Muscle layer of duodenum (tissue), 2 donors: ENCODE measurements around the gene RBP5.
"Not testable (repeated sequence)": the region's sequence is repeated elsewhere in the genome, so short reads cannot be mapped to it uniquely, and the experiment has no call there.

Experiments
- H3K27ac ChIP-seq: one replicate; pipeline ENCODE4 v1.7.0; 2013; ENCODE audit warnings: mild to moderate bottlenecking, low read length
- H3K27me3 ChIP-seq: one replicate; pipeline ENCODE4 v1.7.0; 2013; ENCODE audit warnings: low read depth, mild to moderate bottlenecking, control low read depth, low read length
- H3K36me3 ChIP-seq, 2 donors: one replicate each; pipeline ENCODE4 v1.7.0; 2013; ENCODE audit warnings: low read length in 2 of 2, control low read depth in 1 of 2, mild to moderate bottlenecking in 1 of 2; ENCODE audit not compliant: insufficient read depth in 2 of 2, control insufficient read depth in 1 of 2
- H3K4me1 ChIP-seq, 2 donors: one replicate each; pipeline ENCODE4 v1.7.0; 2013; ENCODE audit warnings: low read length in 2 of 2, mild to moderate bottlenecking in 2 of 2, control low read depth in 1 of 2, moderate library complexity in 1 of 2; ENCODE audit not compliant: insufficient read depth in 2 of 2, control insufficient read depth in 1 of 2
- H3K4me3 ChIP-seq, 2 donors: one replicate each; pipeline ENCODE4 v1.7.0; 2013; ENCODE audit warnings: low read length in 2 of 2, low read depth in 1 of 2, mild to moderate bottlenecking in 1 of 2
- H3K9me3 ChIP-seq, 2 donors: one replicate each; pipeline ENCODE4 v1.7.0; 2013; ENCODE audit warnings: low read length in 2 of 2, control low read depth in 1 of 2, mild to moderate bottlenecking in 1 of 2; ENCODE audit not compliant: control insufficient read depth in 1 of 2
- donor health status: healthy.

RBP5 gene

GRCh38 chr12:7108796-7109571 lies 19.7 kb downstream of the RBP5 start, which contains the start of gene C1RL:
C1RL (minus strand) TSS chr12:7109214; CDS start chr12:7109180, 34 bp downstream.
- peak within 1 kb of the TSS; percentile 98 for H3K27ac ChIP-seq
- peaks cover 7 to 10% of the 10 kb centered on the region in 2 donors for H3K4me1 ChIP-seq
- H3K36me3 ChIP-seq, result peaks cover 3 to 5% of the 10 kb centered on the region in 2 donors

GRCh38 chr12:7108003-7108795 lies 20.5 kb downstream of the RBP5 start:
- Histone ChIP-seq H3K9me3 (no peaks in the 10 kb centered on the region), H3K27ac (peak overlapping the region; percentile 98), H3K36me3 (peaks cover 3 to 13% of the 10 kb centered on the region in 2 donors), H3K4me1 (peaks cover 5 to 7% of the 10 kb centered on the region in 2 donors), H3K27me3 (no peaks in the 10 kb centered on the region), H3K4me3 (peak overlapping the region; percentile 66 to 88)

More at GRCh38 chr12:7108796-7109571, 19.7 kb downstream of the RBP5 start, which contains the start of gene C1RL:
- H3K4me3 ChIP-seq, result peak within 1 kb of the TSS; percentile 66 to 88
- no peaks in the 10 kb centered on the region for H3K9me3 ChIP-seq
- no peaks in the 10 kb centered on the region for H3K27me3 ChIP-seq

- Histone ChIP-seq H3K9me3 (no peaks in the 10 kb centered on the region), H3K4me1 (peaks cover 0 to 7% of the 10 kb centered on the region in 2 donors), H3K27me3 (no peaks in the 10 kb centered on the region), H3K27ac (peak overlapping the region; percentile 98), H3K36me3 (peaks cover 3 to 17% of the 10 kb centered on the region in 2 donors), H3K4me3 (peak overlapping the region; percentile 66 to 88)
These were observed 21.1 kb downstream of the RBP5 start for GRCh38 chr12:7107636-7108002.

DNA sequence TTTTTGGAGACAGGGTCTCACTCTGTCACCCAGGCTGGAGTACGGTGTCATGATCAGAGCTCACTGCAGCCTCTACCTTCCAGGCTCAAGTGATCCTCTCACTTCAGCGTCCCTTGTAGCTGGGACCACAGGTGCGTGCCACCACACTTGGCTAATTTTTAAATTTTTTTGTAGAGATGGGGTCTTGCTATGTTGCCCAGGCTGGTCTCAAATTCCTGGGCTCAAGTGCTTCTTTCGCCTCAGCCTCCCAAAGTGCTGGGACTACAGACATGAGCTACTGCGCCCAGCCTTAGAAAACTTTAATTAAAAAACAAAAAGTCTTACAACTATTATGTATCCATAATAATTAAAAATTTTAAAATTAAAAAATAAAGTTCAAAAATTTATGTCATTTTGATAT lies 21.5 kb downstream of the RBP5 start:
- peaks cover 3 to 17% of the 10 kb centered on the region in 2 donors for H3K36me3 ChIP-seq
- H3K27me3 ChIP-seq, H3K9me3 ChIP-seq, H3K27ac ChIP-seq, H3K4me3 ChIP-seq, H3K4me1 ChIP-seq: not testable (repeated sequence)

DNA sequence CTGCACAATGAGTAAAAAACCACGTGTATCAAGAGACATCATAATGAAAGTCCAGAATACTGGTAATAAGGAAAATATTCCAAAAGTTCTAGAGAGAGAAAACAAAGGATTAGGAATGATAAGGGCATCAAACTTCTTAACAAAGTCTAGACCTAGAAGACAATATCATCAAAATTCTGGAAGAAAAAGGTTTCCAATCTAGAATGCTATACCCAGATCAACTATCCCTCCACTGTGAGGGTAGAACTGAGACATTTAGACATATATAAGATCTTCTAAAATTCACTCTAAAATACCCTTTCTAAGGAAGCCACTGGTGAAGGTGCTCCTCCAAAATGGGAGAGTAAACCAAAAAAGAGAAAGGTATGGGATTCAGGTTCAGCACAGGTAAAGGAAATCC lies 22.6 kb downstream of the RBP5 start:
- no peaks in the 10 kb centered on the region for H3K27me3 ChIP-seq
- peaks cover 3 to 21% of the 10 kb centered on the region in 2 donors for H3K36me3 ChIP-seq
- H3K27ac ChIP-seq, result no peak overlapping the region
- H3K4me1 ChIP-seq, result peaks cover 0 to 7% of the 10 kb centered on the region in 2 donors
- no peak overlapping the region for H3K4me3 ChIP-seq
- H3K9me3 ChIP-seq, result no peaks in the 10 kb centered on the region

DNA sequence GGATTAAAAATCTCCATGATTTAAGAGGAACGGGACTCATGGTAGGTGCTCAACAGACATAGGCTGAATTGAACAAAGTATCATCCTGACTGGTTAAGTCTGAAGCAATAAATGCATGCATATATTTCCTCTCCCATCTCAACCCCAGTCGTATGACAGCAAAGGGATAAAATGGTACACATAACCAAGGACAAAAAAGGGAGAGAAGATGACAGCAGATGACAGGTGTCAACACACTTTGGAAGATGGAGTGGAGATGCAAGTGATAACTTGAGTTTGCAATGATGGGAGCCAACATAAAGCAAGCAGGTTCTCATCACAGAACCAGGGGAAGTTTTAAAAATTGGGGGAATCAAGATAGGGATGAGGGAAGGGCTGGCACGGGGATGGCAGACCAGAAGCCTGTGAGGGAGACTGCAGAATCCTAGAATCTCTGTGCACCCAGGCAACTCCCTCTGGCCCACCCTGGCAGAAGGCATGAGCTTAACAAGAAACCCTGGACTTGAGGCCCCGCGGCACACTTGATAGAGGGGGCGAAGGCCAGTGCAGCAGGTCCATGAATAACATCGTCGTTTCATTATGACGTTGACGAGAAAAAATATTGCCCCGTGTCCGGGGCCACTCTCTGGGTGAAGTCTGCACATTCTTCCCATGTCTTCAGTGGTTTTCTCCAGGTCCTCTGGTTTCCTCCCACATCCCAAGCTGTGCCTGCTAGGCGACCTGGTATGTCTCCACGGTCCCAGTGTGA lies 24.7 kb downstream of the RBP5 start:
- Histone ChIP-seq H3K4me1 (no peaks in the 10 kb centered on the region), H3K4me3 (no peak overlapping the region), H3K27ac (no peak overlapping the region), H3K9me3 (no peaks in the 10 kb centered on the region), H3K27me3 (no peaks in the 10 kb centered on the region), H3K36me3 (peaks cover 9 to 29% of the 10 kb centered on the region in 2 donors)

DNA sequence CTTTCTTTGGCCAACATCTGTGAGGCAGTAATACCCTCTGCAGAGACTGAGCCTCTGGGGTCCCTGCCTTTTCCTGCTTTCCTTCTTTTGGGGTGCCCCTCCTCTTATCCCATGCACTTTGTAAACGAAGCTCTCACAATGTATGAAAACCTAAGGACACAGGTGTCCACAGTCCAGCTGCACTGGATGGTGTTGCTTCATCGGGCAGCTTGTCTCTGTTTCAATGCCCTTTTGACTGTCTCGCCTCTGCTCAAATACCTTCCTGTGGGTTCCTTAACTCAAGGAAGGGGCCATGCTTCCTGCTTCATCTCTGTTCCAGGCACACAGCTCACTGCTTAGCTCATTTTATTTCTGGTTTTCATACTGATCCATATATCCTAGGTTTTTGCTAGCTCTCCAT lies 26.1 kb downstream of the RBP5 start:
- no peak overlapping the region for H3K27ac ChIP-seq
- H3K9me3 ChIP-seq, result no peaks in the 10 kb centered on the region
- H3K4me3 ChIP-seq, result no peak overlapping the region
- H3K36me3 ChIP-seq, result peaks cover 9 to 33% of the 10 kb centered on the region in 2 donors
- no peaks in the 10 kb centered on the region for H3K27me3 ChIP-seq
- H3K4me1 ChIP-seq, result no peaks in the 10 kb centered on the region

GRCh38 chr12:7101694-7102131 lies 27.0 kb downstream of the RBP5 start:
- no peaks in the 10 kb centered on the region for H3K9me3 ChIP-seq
- H3K27me3 ChIP-seq, result no peaks in the 10 kb centered on the region
- H3K27ac ChIP-seq, result no peak overlapping the region
- no peaks in the 10 kb centered on the region for H3K4me1 ChIP-seq
- no peak overlapping the region for H3K4me3 ChIP-seq
- peaks cover 9 to 33% of the 10 kb centered on the region in 2 donors for H3K36me3 ChIP-seq

GRCh38 chr12:7101047-7101693 lies 27.5 kb downstream of the RBP5 start:
- Histone ChIP-seq H3K27me3 (no peaks in the 10 kb centered on the region), H3K27ac (no peak overlapping the region), H3K9me3 (no peaks in the 10 kb centered on the region), H3K4me1 (no peaks in the 10 kb centered on the region), H3K36me3 (peaks cover 6 to 33% of the 10 kb centered on the region in 2 donors), H3K4me3 (no peak overlapping the region)

GRCh38 chr12:7100239-7100638 lies 28.4 kb downstream of the RBP5 start:
- Histone ChIP-seq H3K36me3 (peaks cover 6 to 33% of the 10 kb centered on the region in 2 donors), H3K4me1 (no peaks in the 10 kb centered on the region), H3K4me3 (no peak overlapping the region), H3K9me3 (no peaks in the 10 kb centered on the region), H3K27me3 (no peaks in the 10 kb centered on the region), H3K27ac (no peak overlapping the region)
